Keratinocyte (primary cell): ENCODE data around the gene LMOD2. TPM values are rescaled to one million over a fixed set of nuclear protein-coding genes. Genes with fewer than 3 reads are reported as not detected.

ENCODE experiments used
- DNase-seq: peaks from one replicate; pipeline ENCODE4 v3.0.0-alpha.2; 2011; ENCODE audit warnings: low read depth, missing footprints, low spot score
- FAIRE-seq: peaks from 2 replicates; lab custom pipeline; 2011; peaks lifted over from hg19 to GRCh38; lab: Jason Lieb, UNC
- H2AFZ ChIP-seq: 2 replicates; pipeline ENCODE4 v1.6.0; 2012; ENCODE audit warnings: low read length, control low read depth, inconsistent platforms; ENCODE audit not compliant: control insufficient read depth
- H3K27ac ChIP-seq: 2 replicates; pipeline ENCODE4 v1.5.1; 2011; ENCODE audit warnings: low read length; ENCODE audit not compliant: control insufficient read depth, insufficient read depth
- H3K27me3 ChIP-seq: 3 replicates; pipeline ENCODE4 v1.6.0; 2011; ENCODE audit warnings: low read length; ENCODE audit not compliant: control insufficient read depth, insufficient read depth; ENCODE audit errors: extremely low read depth
- H3K36me3 ChIP-seq, 2 experiments: 2 replicates in 1 of 2; 3 replicates in 1 of 2; pipeline ENCODE4 v1.5.1; 2011; ENCODE audit warnings: low read length in 2 of 2, mild to moderate bottlenecking in 1 of 2; ENCODE audit not compliant: control insufficient read depth in 2 of 2, insufficient read depth in 2 of 2; ENCODE audit errors: extremely low read depth in 1 of 2
- H3K4me1 ChIP-seq: 3 replicates; pipeline ENCODE4 v1.5.1; 2011; ENCODE audit warnings: low read length; ENCODE audit not compliant: control insufficient read depth, insufficient read depth; ENCODE audit errors: extremely low read depth
- H3K4me2 ChIP-seq: 3 replicates; pipeline ENCODE4 v1.6.0; 2011; ENCODE audit warnings: low read depth, low read length; ENCODE audit not compliant: control insufficient read depth, insufficient read depth; ENCODE audit errors: extremely low read depth
- H3K4me3 ChIP-seq, 3 experiments: fragments of 200-600 bp in 1 of 3; sonication (generic) in 1 of 3; 2 replicates in 2 of 3; 3 replicates in 1 of 3; pipeline ENCODE4 v1.5.1; 2011 to 2016; ENCODE audit warnings: low read length in 3 of 3, mild to moderate bottlenecking in 3 of 3, control low read depth in 2 of 3, inconsistent platforms in 1 of 3, low read depth in 1 of 3, mixed read lengths in 1 of 3, mixed run types in 1 of 3, moderate library complexity in 1 of 3; ENCODE audit not compliant: control insufficient read depth in 2 of 3, insufficient read depth in 2 of 3; ENCODE audit errors: extremely low read depth in 1 of 3
- H3K79me2 ChIP-seq: 2 replicates; pipeline ENCODE4 v1.6.0; 2012; ENCODE audit warnings: low read length; ENCODE audit not compliant: control insufficient read depth, insufficient read depth
- H3K9ac ChIP-seq: 3 replicates; pipeline ENCODE4 v1.6.0; 2011; ENCODE audit warnings: low read length; ENCODE audit not compliant: control insufficient read depth, insufficient read depth; ENCODE audit errors: extremely low read depth
- H3K9me1 ChIP-seq: 3 replicates; pipeline ENCODE4 v1.6.0; 2011; ENCODE audit warnings: low read length; ENCODE audit not compliant: control insufficient read depth, insufficient read depth; ENCODE audit errors: extremely low read depth
- H3K9me3 ChIP-seq: 2 replicates; pipeline ENCODE4 v1.5.1; 2012; ENCODE audit warnings: low read depth, low read length; ENCODE audit not compliant: control insufficient read depth
- H4K20me1 ChIP-seq: 3 replicates; pipeline ENCODE4 v1.6.0; 2011; ENCODE audit warnings: low read length; ENCODE audit not compliant: control insufficient read depth, insufficient read depth; ENCODE audit errors: extremely low read depth
- EZH2 ChIP-seq: IDR thresholded peaks from one replicate; pipeline ENCODE4 v1.6.1; 2012; ENCODE audit warnings: inconsistent platforms, mild to moderate bottlenecking, low read length, moderate library complexity
- dilution Hi-C: fragments of 300-500 bp; cut with MboI; formaldehyde crosslinking; loops from one replicate; pipeline ENCODE4 v1.7.0; 2020; ENCODE audit warnings: low sequenced_read_pairs; ENCODE audit not compliant: extremely low pct_ligation_motif_present
- polyA plus RNA-seq, 5 experiments: library from polyadenylated mRNA; depleted of rRNA in 3 of 5; stranded (reverse) in 3 of 5; stranded (forward) in 1 of 5; unstranded in 1 of 5; fragments of >200 nt; gene quantifications; 1 replicate in 1 of 5; 2 replicates in 3 of 5; 3 replicates in 1 of 5; pipeline versions ENCODE4 v1.2.1 to v1.2.3, GENCODE V29; 2011 to 2012; ENCODE audit warnings: missing spikeins in 2 of 5, low read depth in 1 of 5, low replicate concordance in 1 of 5
- TF ChIP-seq, protein P1 (sequence below), 3 experiments: IDR thresholded peaks in 1 of 3; conservative IDR thresholded peaks in 1 of 3; optimal IDR thresholded peaks in 1 of 3; 2 replicates in 2 of 3; 3 replicates in 1 of 3; pipeline versions ENCODE3 to v1.5.1; 2011; ENCODE audit warnings: low read length in 3 of 3, mild to moderate bottlenecking in 3 of 3, moderate library complexity in 2 of 3, control low read depth in 1 of 3, inconsistent platforms in 1 of 3; ENCODE audit not compliant: insufficient read depth in 2 of 3; ENCODE audit errors: extremely low read depth in 1 of 3

The LMOD2 gene
- polyA plus RNA-seq, 1 donor (not counting 4 experiments of a cell fraction or from before 2014, with no cell fraction given): not detected

DNA sequence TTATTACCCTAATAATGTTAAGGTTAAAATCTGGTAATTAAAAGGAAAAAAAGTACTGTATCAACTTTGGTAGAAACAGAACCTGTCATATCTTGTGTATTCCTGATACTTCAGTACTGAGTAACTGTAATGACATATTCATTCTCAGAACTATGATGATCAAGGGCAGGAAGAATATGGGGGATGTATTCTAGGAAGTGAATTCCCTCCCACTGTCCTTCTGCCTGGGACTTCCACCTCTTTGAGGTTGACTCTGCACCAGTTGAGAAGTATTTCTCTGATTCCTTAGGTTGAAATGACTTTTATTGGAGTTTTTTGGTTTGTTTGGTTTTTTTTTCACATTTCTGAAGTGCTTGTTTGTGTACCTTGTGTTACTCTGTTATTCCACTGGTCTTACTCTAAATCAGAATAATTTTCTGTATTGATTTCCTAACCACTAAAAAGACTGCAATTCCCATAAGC lies 56.2 kb downstream of the LMOD2 start:
- Histone ChIP-seq H3K27ac (no peak overlapping the region), H3K27me3 (no peaks in the 10 kb centered on the region), H4K20me1 (no peaks in the 10 kb centered on the region), H3K9ac (no peak overlapping the region), H3K36me3 (peaks cover 5% of the 10 kb centered on the region in 2 experiments), H3K9me3 (no peaks in the 10 kb centered on the region), H3K4me2 (no peak overlapping the region), H2AFZ (no peak overlapping the region), H3K4me3 (no peak overlapping the region), H3K4me1 (peaks cover 9% of the 10 kb centered on the region), H3K9me1 (no peaks in the 10 kb centered on the region), H3K79me2 (peaks cover 46% of the 10 kb centered on the region)
- FAIRE-seq (no peak), DNase-seq (no peak)
- dilution Hi-C loops: no loop called here
- TF ChIP-seq EZH2: no peak
- TF ChIP-seq, protein P1, sequence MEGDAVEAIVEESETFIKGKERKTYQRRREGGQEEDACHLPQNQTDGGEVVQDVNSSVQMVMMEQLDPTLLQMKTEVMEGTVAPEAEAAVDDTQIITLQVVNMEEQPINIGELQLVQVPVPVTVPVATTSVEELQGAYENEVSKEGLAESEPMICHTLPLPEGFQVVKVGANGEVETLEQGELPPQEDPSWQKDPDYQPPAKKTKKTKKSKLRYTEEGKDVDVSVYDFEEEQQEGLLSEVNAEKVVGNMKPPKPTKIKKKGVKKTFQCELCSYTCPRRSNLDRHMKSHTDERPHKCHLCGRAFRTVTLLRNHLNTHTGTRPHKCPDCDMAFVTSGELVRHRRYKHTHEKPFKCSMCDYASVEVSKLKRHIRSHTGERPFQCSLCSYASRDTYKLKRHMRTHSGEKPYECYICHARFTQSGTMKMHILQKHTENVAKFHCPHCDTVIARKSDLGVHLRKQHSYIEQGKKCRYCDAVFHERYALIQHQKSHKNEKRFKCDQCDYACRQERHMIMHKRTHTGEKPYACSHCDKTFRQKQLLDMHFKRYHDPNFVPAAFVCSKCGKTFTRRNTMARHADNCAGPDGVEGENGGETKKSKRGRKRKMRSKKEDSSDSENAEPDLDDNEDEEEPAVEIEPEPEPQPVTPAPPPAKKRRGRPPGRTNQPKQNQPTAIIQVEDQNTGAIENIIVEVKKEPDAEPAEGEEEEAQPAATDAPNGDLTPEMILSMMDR (optimal IDR thresholded peaks at IDR 0.05 in 1 of 3, IDR thresholded peaks at IDR 0.05 in 1 of 3, conservative IDR thresholded peaks at IDR 0.05 in 1 of 3; ENCODE audit: extremely low read depth in 1 of 3, insufficient read depth in 2 of 3, low read length in 3 of 3): no peak

DNA sequence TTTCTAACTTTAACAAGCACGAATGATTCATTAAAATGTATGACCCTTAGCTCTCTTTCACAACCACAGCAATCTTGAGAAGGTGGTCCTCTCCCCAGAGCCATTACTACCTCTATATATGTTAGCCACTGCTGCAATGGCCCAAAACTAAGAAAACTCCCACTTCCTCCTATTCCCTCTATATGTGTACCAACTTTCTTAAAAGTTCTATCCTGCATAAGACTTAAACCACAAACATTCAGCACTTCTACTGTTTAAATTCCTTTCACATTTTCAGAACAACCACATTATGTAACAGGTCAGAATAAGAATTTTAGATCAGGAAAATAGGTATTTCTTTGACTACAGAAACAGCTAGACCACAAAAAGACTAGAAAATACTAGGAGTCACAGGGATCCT lies 57.0 kb downstream of the LMOD2 start:
- Histone ChIP-seq H3K36me3 (peaks cover 4 to 5% of the 10 kb centered on the region in 2 experiments), H4K20me1 (no peaks in the 10 kb centered on the region), H3K9me1 (no peaks in the 10 kb centered on the region), H3K27me3 (no peaks in the 10 kb centered on the region), H3K4me1 (peaks cover 9% of the 10 kb centered on the region), H3K79me2 (peaks cover 52% of the 10 kb centered on the region), H2AFZ (no peak overlapping the region), H3K4me2 (no peak overlapping the region), H3K9me3 (no peaks in the 10 kb centered on the region), H3K27ac (no peak overlapping the region), H3K9ac (no peak overlapping the region), H3K4me3 (no peak overlapping the region)
- FAIRE-seq (no peak), DNase-seq (no peak)
- dilution Hi-C loops: no loop called here
- TF ChIP-seq EZH2: no peak
- TF ChIP-seq, protein P1 (optimal IDR thresholded peaks at IDR 0.05 in 1 of 3, IDR thresholded peaks at IDR 0.05 in 1 of 3, conservative IDR thresholded peaks at IDR 0.05 in 1 of 3; ENCODE audit: extremely low read depth in 1 of 3, insufficient read depth in 2 of 3, low read length in 3 of 3): no peak

Other genes with a start within 250 kb of the LMOD2 start
- gene IQUB, start 121.3 kb upstream of the LMOD2 start, polyA plus RNA-seq: 0.04 to 0.09 TPM (median 0.05 TPM) in 3 replicates
- gene NDUFA5, start 98.0 kb upstream of the LMOD2 start, polyA plus RNA-seq: 13.8 to 36.9 TPM (median 19.0 TPM) in 3 replicates
- gene ASB15, start 54.0 kb upstream of the LMOD2 start, polyA plus RNA-seq: not detected in 3 replicates
- gene WASL, start 93.1 kb downstream of the LMOD2 start, polyA plus RNA-seq: 9.5 to 17.5 TPM (median 15.9 TPM) in 3 replicates
- 0.25 to 0.39 TPM (median 0.26 TPM) in 3 replicates for gene HYAL4, start 189.3 kb downstream of the LMOD2 start, polyA plus RNA-seq